HFF-Myc (cell line): ENCODE measurements around the gene DNAH17.

ENCODE experiments used
- DNase-seq: peaks from one replicate; pipeline ENCODE4 v3.0.0-alpha.2; 2011; ENCODE audit warnings: low read depth; ENCODE audit errors: extremely low read depth
- H3K4me3 ChIP-seq: replicated peaks from 2 replicates; pipeline ENCODE4 v1.5.1; 2011; ENCODE audit warnings: low read depth, mild to moderate bottlenecking, control low read depth, low read length
- TF ChIP-seq, protein P1 (sequence below): IDR thresholded peaks from 2 replicates; pipeline ENCODE4 v1.5.1; 2012; ENCODE audit warnings: mild to moderate bottlenecking, low read depth, low read length, control low read depth; ENCODE audit errors: missing control alignments

The DNAH17 gene

DNA sequence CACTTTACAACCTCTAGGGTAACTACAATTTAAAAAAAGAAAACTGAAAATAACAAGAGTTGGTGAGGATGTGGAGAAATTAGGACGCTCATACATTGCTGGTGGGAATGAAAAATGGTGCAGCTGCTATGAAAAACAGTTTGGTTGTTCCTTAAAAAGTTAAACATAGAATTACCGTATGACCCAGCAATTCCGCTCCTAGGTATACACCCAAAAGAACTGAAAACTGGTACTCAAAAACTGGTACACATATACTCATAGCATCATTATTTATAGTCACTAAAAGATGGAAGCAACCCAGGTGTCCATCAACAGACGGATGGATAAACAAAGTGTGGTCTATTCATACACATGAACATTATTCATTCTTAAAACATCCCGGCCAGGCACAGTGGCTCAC lies 42.9 kb upstream of the DNAH17 start:
- DNase-seq, result no peak
- TF ChIP-seq, protein P1, sequence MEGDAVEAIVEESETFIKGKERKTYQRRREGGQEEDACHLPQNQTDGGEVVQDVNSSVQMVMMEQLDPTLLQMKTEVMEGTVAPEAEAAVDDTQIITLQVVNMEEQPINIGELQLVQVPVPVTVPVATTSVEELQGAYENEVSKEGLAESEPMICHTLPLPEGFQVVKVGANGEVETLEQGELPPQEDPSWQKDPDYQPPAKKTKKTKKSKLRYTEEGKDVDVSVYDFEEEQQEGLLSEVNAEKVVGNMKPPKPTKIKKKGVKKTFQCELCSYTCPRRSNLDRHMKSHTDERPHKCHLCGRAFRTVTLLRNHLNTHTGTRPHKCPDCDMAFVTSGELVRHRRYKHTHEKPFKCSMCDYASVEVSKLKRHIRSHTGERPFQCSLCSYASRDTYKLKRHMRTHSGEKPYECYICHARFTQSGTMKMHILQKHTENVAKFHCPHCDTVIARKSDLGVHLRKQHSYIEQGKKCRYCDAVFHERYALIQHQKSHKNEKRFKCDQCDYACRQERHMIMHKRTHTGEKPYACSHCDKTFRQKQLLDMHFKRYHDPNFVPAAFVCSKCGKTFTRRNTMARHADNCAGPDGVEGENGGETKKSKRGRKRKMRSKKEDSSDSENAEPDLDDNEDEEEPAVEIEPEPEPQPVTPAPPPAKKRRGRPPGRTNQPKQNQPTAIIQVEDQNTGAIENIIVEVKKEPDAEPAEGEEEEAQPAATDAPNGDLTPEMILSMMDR, result no peak
- H3K4me3 ChIP-seq, result no peak overlapping the region

DNA sequence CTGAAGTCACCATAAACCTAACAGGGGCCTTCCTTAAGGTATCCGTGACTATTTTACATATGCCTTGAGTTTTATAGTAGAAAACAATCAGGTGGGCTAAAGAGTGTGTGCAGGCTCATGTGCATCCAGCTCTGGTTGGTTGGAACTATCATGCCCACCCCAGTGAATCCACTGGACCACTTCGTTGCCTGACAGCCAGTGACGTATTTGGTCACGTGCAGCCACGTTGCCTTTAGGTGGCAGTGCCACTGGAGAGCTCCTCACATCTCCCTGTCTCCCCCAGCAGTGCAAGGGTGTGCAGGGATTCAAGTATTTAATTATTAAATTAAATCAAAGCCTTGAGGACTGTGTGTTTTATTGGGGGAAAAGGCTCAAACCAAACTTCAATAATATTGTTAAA lies 42.1 kb upstream of the DNAH17 start:
- no peak for DNase-seq

DNA sequence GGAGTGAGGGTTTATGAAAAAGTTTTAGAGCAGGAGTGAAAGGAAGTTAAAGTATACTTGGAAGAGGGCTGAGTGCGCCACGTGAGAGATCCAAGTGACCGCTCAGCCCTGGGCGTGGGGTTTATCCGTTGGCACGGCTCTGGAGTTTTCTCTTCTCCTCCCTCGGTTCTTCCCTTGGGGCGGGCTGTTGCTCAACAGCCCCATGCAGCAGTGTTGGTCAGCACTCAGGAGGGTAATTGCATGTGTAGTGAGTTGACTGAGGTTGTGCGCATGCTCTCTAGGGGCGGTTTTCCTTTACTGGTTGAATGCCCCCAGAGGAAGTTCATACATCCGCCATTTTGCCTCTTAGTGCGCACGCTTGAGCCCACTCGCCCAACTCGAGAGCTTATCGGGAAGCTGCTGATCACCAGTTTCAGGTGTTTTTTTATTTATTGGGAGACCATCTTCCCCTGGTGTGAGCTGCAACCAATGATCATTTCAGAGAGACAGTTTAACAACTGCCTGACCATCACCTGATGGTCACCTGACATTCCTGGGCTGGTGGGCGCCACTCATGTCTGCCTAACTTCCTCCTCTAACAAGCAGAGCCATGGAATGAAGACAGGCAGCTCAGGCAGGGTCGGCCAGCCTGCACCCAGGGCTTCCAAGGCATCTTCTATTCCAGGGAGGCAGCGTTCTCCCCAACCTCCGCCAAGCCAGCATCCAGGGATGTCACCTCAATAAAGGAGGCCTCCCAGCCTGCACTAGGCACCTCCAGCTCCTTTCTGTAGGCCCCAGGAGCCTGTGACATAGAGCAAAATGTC lies 41.3 kb upstream of the DNAH17 start:
- TF ChIP-seq, protein P1, result no peak
- no peak for DNase-seq
- H3K4me3 ChIP-seq, result no peak overlapping the region

More for the DNA sequence above, 42.1 kb upstream of the DNAH17 start:
- no peak overlapping the region for H3K4me3 ChIP-seq
- TF ChIP-seq, protein P1, result no peak

DNA sequence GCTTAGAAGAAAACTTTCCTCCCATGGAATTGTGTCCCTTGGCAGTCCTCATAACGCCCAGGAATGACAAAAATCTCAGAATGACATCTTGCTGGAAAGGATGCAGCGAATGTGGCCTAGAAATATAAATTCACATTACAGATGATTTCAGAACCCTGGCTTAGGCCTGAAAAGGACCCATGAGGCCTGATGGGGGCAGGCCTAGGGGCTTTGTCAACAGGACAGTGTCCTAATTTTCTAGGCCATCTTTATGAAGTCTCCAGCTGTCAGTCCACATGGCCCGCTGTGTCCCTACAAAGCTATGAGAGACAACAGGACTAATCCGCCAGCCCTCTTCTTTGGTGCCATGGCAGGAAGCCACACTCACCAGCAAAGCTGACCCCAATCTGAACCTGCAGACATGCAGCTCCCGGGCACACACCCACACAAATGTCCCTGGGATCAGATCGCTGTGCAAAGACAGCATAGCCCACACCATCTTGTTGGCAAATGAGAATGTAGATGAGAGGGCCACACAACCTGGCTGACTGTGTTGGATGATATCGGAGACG lies 40.4 kb upstream of the DNAH17 start:
- no peak overlapping the region for H3K4me3 ChIP-seq
- DNase-seq, result no peak
- TF ChIP-seq, protein P1, result no peak

DNA sequence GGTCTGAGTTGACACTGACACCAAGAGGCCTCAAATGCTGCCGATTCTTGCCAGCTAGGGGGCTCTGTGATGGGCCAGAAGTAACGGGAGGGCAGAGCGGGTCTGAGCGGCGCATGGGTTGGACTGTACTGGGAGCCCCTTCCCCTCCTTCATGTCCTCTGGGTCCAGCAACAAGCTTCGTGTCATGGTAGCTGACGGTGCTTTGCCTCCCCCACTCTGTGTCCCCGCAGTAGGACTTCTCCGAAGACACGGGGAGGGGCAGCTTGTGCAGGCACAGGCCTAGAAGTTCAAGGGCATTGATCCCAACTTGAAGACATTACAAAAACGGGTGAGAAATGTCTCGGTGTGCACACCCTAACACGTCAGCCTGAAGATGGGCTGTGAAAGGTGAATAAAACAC lies 39.8 kb upstream of the DNAH17 start:
- no peak overlapping the region for H3K4me3 ChIP-seq
- DNase-seq, result no peak
- TF ChIP-seq, protein P1, result no peak

DNA sequence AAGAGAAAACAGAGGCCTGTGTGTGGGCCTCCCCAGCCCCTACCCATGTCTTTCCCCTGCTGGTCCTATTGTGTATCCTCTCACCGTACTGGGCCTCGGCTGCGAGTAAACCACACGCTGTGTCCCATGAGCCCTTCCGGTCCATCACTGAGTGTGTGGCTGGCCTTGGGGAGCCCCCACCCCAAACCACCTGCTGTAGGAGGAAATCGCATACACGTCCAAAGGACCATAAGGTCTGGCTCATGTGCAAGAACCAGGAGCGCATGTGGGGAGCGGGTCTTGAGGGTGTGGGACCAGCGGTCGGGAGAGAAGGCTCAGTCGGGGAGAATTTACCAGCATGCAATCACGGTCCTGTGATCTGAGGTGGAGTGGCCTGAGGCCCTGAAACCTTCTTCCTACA lies 38.4 kb upstream of the DNAH17 start:
- H3K4me3 ChIP-seq, result no peak overlapping the region
- TF ChIP-seq, protein P1, result no peak
- no peak for DNase-seq
